DOHH2 (cell line): ENCODE results near the gene POLK.

Experiments
- EZH2phosphoT487 ChIP-seq: fragments of 200-600 bp; sonication (generic); IDR thresholded peaks from 2 replicates; pipeline ENCODE4 v1.6.1; 2017; ENCODE audit warnings: borderline replicate concordance, mild to moderate bottlenecking, antibody characterized with exemption, low read length, moderate library complexity, mixed read lengths
- TF ChIP-seq, protein P1 (sequence below): fragments of 200-600 bp; sonication (generic); IDR thresholded peaks from one replicate; pipeline ENCODE4 v1.5.1; 2014; ENCODE audit warnings: antibody characterized with exemption, mild to moderate bottlenecking, low read depth, low read length; ENCODE audit not compliant: poor library complexity, severe bottlenecking

GRCh38 chr5:75612226-75612569 is 100.5 kb downstream of the POLK start:
- TF ChIP-seq, protein P1, sequence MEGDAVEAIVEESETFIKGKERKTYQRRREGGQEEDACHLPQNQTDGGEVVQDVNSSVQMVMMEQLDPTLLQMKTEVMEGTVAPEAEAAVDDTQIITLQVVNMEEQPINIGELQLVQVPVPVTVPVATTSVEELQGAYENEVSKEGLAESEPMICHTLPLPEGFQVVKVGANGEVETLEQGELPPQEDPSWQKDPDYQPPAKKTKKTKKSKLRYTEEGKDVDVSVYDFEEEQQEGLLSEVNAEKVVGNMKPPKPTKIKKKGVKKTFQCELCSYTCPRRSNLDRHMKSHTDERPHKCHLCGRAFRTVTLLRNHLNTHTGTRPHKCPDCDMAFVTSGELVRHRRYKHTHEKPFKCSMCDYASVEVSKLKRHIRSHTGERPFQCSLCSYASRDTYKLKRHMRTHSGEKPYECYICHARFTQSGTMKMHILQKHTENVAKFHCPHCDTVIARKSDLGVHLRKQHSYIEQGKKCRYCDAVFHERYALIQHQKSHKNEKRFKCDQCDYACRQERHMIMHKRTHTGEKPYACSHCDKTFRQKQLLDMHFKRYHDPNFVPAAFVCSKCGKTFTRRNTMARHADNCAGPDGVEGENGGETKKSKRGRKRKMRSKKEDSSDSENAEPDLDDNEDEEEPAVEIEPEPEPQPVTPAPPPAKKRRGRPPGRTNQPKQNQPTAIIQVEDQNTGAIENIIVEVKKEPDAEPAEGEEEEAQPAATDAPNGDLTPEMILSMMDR: no peak
- TF ChIP-seq EZH2phosphoT487: no peak
